Kidney tubule cell (primary cell): ENCODE results near the gene FGD6.
"Not testable (repeated sequence)": the region's sequence is repeated elsewhere in the genome, so short reads cannot be mapped to it uniquely, and the experiment has no call there.

Experiments used
- DNase-seq: peaks from one replicate; pipeline ENCODE4 v3.0.0-alpha.2; 2018; ENCODE audit warnings: low spot score

Gene FGD6

GRCh38 chr12:95217377-95218149 is at the start of gene FGD6, which contains the start of gene VEZT:
Gene FGD6, minus strand, starts transcription at chr12:95217467. Its CDS starts 227 bp downstream, at chr12:95217240.
Gene VEZT, plus strand, starts transcription at chr12:95217807. Its CDS starts 44 bp downstream, at chr12:95217851.
- peak; percentile 100 for DNase-seq

- no peak for DNase-seq
These were observed 49.0 kb upstream of the FGD6 start for GRCh38 chr12:95266254-95266653.

- no peak for DNase-seq
These were observed 48.5 kb upstream of the FGD6 start for GRCh38 chr12:95265765-95266164.

- peak; percentile 38 for DNase-seq
These were observed 45.5 kb upstream of the FGD6 start for GRCh38 chr12:95262808-95263207.

- no peak for DNase-seq
These were observed 43.8 kb upstream of the FGD6 start for GRCh38 chr12:95261109-95261508.

- DNase-seq = no peak
These were observed 42.1 kb upstream of the FGD6 start for GRCh38 chr12:95259368-95259767.

GRCh38 chr12:95258803-95259202 is 41.5 kb upstream of the FGD6 start:
- no peak for DNase-seq

- no peak for DNase-seq
These were observed 40.9 kb upstream of the FGD6 start for GRCh38 chr12:95258151-95258550.

- DNase-seq = no peak
These were observed 40.3 kb upstream of the FGD6 start for GRCh38 chr12:95257541-95257940.

- DNase-seq = no peak
These were observed 36.1 kb upstream of the FGD6 start for GRCh38 chr12:95253386-95253785.

- no peak for DNase-seq
These were observed 31.5 kb upstream of the FGD6 start for GRCh38 chr12:95248604-95249360.

- no peak for DNase-seq
These were observed 30.8 kb upstream of the FGD6 start for GRCh38 chr12:95248095-95248494.

- DNase-seq = no peak
These were observed 27.1 kb upstream of the FGD6 start for GRCh38 chr12:95244350-95244749.

GRCh38 chr12:95243497-95244183 is 26.4 kb upstream of the FGD6 start:
- DNase-seq = no peak

GRCh38 chr12:95241761-95242506 is 24.7 kb upstream of the FGD6 start:
- DNase-seq = no peak

- DNase-seq = not testable (repeated sequence)
These were observed 23.9 kb upstream of the FGD6 start for GRCh38 chr12:95241138-95241537.

- DNase-seq = no peak
These were observed 23.3 kb upstream of the FGD6 start for GRCh38 chr12:95240556-95240955.

- not testable (repeated sequence) for DNase-seq
These were observed 22.6 kb upstream of the FGD6 start for GRCh38 chr12:95239835-95240234.

- no peak for DNase-seq
These were observed 21.9 kb upstream of the FGD6 start for GRCh38 chr12:95239216-95239615.

GRCh38 chr12:95238150-95238549 is 20.9 kb upstream of the FGD6 start:
- no peak for DNase-seq

- DNase-seq = no peak
These were observed 20.0 kb upstream of the FGD6 start for GRCh38 chr12:95237315-95237714.

GRCh38 chr12:95235621-95236020 is 18.4 kb upstream of the FGD6 start:
- not testable (repeated sequence) for DNase-seq
